ENCODE data around the gene SNAPC5. TPM values are rescaled to one million over a fixed set of nuclear protein-coding genes. Genes with fewer than 3 reads are reported as not detected.

SNAPC5 gene
- polyA plus RNA-seq, 1 donor (not counting 4 experiments of a cell fraction or from before 2014, with no cell fraction given), result 16.1 TPM

DNA sequence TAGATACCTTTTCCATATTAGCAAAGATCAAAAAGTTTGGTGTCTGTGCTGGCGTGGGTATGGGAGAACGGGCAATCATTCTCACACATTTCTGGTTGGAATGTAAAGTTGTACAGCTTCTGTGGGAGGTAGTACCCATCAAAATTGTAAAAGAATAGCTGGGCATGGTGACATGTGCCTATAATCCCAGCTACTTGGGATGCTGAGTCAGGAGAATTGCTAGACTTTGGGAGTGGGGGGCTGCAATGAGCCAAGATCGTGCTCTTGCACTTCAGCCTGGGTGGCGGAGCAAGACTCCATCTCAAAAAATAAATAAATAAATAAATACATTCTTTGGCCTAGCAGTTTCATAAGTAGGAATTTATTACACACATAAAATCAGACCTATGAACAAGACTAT lies 45.3 kb upstream of the SNAPC5 start:
- FAIRE-seq (no peak), DNase-seq (ENCODE audit: low read depth, low spot score) (no peak)
- dilution Hi-C loops (cut with MboI; ENCODE audit: extremely low pct_ligation_motif_present, low sequenced_read_pairs), result no loop called here
- H3K4me1 ChIP-seq (ENCODE audit: control insufficient read depth, extremely low read depth, insufficient read depth, low read length), result no peaks in the 10 kb centered on the region
- H3K9me3 ChIP-seq (ENCODE audit: control insufficient read depth, low read depth, low read length), result no peaks in the 10 kb centered on the region
- no peaks in the 10 kb centered on the region for H3K9me1 ChIP-seq (ENCODE audit: control insufficient read depth, extremely low read depth, insufficient read depth, low read length)
- H3K4me3 ChIP-seq (ENCODE audit: control insufficient read depth in 2 of 3, extremely low read depth in 1 of 3, insufficient read depth in 2 of 3, low read depth in 1 of 3, low read length in 3 of 3), result no peak overlapping the region
- no peaks in the 10 kb centered on the region for H3K79me2 ChIP-seq (ENCODE audit: control insufficient read depth, insufficient read depth, low read length)
- H3K4me2 ChIP-seq (ENCODE audit: control insufficient read depth, extremely low read depth, insufficient read depth, low read depth, low read length), result no peak overlapping the region
- no peak for TF ChIP-seq EZH2 (IDR thresholded peaks at IDR 0.05; ENCODE audit: low read length)
- TF ChIP-seq, protein P1, sequence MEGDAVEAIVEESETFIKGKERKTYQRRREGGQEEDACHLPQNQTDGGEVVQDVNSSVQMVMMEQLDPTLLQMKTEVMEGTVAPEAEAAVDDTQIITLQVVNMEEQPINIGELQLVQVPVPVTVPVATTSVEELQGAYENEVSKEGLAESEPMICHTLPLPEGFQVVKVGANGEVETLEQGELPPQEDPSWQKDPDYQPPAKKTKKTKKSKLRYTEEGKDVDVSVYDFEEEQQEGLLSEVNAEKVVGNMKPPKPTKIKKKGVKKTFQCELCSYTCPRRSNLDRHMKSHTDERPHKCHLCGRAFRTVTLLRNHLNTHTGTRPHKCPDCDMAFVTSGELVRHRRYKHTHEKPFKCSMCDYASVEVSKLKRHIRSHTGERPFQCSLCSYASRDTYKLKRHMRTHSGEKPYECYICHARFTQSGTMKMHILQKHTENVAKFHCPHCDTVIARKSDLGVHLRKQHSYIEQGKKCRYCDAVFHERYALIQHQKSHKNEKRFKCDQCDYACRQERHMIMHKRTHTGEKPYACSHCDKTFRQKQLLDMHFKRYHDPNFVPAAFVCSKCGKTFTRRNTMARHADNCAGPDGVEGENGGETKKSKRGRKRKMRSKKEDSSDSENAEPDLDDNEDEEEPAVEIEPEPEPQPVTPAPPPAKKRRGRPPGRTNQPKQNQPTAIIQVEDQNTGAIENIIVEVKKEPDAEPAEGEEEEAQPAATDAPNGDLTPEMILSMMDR (optimal IDR thresholded peaks at IDR 0.05 in 1 of 3, IDR thresholded peaks at IDR 0.05 in 1 of 3, conservative IDR thresholded peaks at IDR 0.05 in 1 of 3; ENCODE audit: extremely low read depth in 1 of 3, insufficient read depth in 2 of 3, low read length in 3 of 3), result no peak
- H3K36me3 ChIP-seq (ENCODE audit: control insufficient read depth in 2 of 2, extremely low read depth in 1 of 2, insufficient read depth in 2 of 2, low read length in 2 of 2), result peaks cover 2 to 15% of the 10 kb centered on the region in 2 experiments
- no peak overlapping the region for H3K27ac ChIP-seq (ENCODE audit: control insufficient read depth, insufficient read depth, low read length)
- no peaks in the 10 kb centered on the region for H4K20me1 ChIP-seq (ENCODE audit: control insufficient read depth, extremely low read depth, insufficient read depth, low read length)
- no peak overlapping the region for H2AFZ ChIP-seq (ENCODE audit: control insufficient read depth, low read length)
- no peak overlapping the region for H3K9ac ChIP-seq (ENCODE audit: control insufficient read depth, extremely low read depth, insufficient read depth, low read length)
- no peaks in the 10 kb centered on the region for H3K27me3 ChIP-seq (ENCODE audit: control insufficient read depth, extremely low read depth, insufficient read depth, low read length)

DNA sequence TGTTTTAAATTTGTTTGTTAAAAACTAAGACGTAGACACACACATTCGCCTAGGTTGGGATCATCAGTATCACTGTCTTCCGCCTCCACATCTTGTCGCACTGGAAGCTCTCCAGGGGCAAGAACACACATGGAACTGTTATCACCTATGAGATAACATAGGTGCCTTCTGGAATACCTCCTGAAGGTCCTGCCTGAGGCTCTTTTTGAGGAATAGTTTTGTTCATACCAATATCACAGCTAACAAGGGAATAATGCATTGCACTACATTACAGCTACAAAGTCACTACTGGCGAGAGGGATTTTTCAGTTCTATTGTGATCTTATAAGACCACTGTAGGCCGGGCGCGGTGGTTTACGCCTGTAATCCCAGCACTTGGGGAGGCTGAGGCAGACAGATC lies 37.5 kb upstream of the SNAPC5 start:
- Histone ChIP-seq H3K27ac (ENCODE audit: control insufficient read depth, insufficient read depth, low read length) (no peak overlapping the region), H3K27me3 (ENCODE audit: control insufficient read depth, extremely low read depth, insufficient read depth, low read length) (no peaks in the 10 kb centered on the region), H3K9me3 (ENCODE audit: control insufficient read depth, low read depth, low read length) (no peaks in the 10 kb centered on the region), H4K20me1 (ENCODE audit: control insufficient read depth, extremely low read depth, insufficient read depth, low read length) (no peaks in the 10 kb centered on the region), H3K4me3 (ENCODE audit: control insufficient read depth in 2 of 3, extremely low read depth in 1 of 3, insufficient read depth in 2 of 3, low read depth in 1 of 3, low read length in 3 of 3) (no peak overlapping the region), H3K9me1 (ENCODE audit: control insufficient read depth, extremely low read depth, insufficient read depth, low read length) (no peaks in the 10 kb centered on the region), H3K4me2 (ENCODE audit: control insufficient read depth, extremely low read depth, insufficient read depth, low read depth, low read length) (no peak overlapping the region), H2AFZ (ENCODE audit: control insufficient read depth, low read length) (no peak overlapping the region), H3K36me3 (ENCODE audit: control insufficient read depth in 2 of 2, extremely low read depth in 1 of 2, insufficient read depth in 2 of 2, low read length in 2 of 2) (peaks cover 3 to 11% of the 10 kb centered on the region in 2 experiments), H3K4me1 (ENCODE audit: control insufficient read depth, extremely low read depth, insufficient read depth, low read length) (no peaks in the 10 kb centered on the region), H3K9ac (ENCODE audit: control insufficient read depth, extremely low read depth, insufficient read depth, low read length) (no peak overlapping the region), H3K79me2 (ENCODE audit: control insufficient read depth, insufficient read depth, low read length) (no peaks in the 10 kb centered on the region)
- TF ChIP-seq EZH2 (IDR thresholded peaks at IDR 0.05; ENCODE audit: low read length), result no peak
- TF ChIP-seq, protein P1 (optimal IDR thresholded peaks at IDR 0.05 in 1 of 3, IDR thresholded peaks at IDR 0.05 in 1 of 3, conservative IDR thresholded peaks at IDR 0.05 in 1 of 3; ENCODE audit: extremely low read depth in 1 of 3, insufficient read depth in 2 of 3, low read length in 3 of 3), result no peak
- DNase-seq (ENCODE audit: low read depth, low spot score), result no peak
- dilution Hi-C loops (cut with MboI; ENCODE audit: extremely low pct_ligation_motif_present, low sequenced_read_pairs), result no loop called here
- FAIRE-seq, result no peak
